Nephron progenitor cell (in vitro differentiated cells): ENCODE data around the gene RANBP10.

Experiments used
- DNase-seq: peaks from one replicate; pipeline ENCODE4 v3.0.0; 2021
- H3K27ac Mint-ChIP-seq: 2 replicates; pipeline ENCODE4 v1.8.0; 2021; ENCODE audit warnings: mild to moderate bottlenecking, moderate library complexity, mixed read lengths
- H3K27me3 Mint-ChIP-seq: 2 replicates; pipeline ENCODE4 v1.8.0; 2021; ENCODE audit warnings: mild to moderate bottlenecking, low read depth, mixed read lengths; ENCODE audit not compliant: poor library complexity
- H3K36me3 Mint-ChIP-seq: 2 replicates; pipeline ENCODE4 v1.8.0; 2021; ENCODE audit warnings: low read depth, mixed read lengths
- H3K4me1 Mint-ChIP-seq: 2 replicates; pipeline ENCODE4 v1.8.0; 2021; ENCODE audit warnings: mixed read lengths
- H3K4me3 Mint-ChIP-seq: 2 replicates; pipeline ENCODE4 v1.8.0; 2021; ENCODE audit warnings: mild to moderate bottlenecking, moderate library complexity, mixed read lengths
- H3K9me3 Mint-ChIP-seq: 2 replicates; pipeline ENCODE4 v1.8.0; 2021; ENCODE audit warnings: mild to moderate bottlenecking, moderate library complexity, mixed read lengths
- TF ChIP-seq, protein P1 (sequence below): fragments of 200-600 bp; sonication (generic); IDR thresholded peaks from 2 replicates; pipeline ENCODE4 v1.5.0; 2021; ENCODE audit warnings: antibody characterized with exemption

The RANBP10 gene

GRCh38 chr16:67704110-67704509 lies 102.2 kb downstream of the RANBP10 start:
- H3K36me3 Mint-ChIP-seq: peaks cover 20% of the 10 kb centered on the region
- H3K9me3 Mint-ChIP-seq: peaks cover 7% of the 10 kb centered on the region
- peaks cover 7% of the 10 kb centered on the region for H3K27me3 Mint-ChIP-seq
- H3K4me3 Mint-ChIP-seq: no peak overlapping the region
- TF ChIP-seq, protein P1, sequence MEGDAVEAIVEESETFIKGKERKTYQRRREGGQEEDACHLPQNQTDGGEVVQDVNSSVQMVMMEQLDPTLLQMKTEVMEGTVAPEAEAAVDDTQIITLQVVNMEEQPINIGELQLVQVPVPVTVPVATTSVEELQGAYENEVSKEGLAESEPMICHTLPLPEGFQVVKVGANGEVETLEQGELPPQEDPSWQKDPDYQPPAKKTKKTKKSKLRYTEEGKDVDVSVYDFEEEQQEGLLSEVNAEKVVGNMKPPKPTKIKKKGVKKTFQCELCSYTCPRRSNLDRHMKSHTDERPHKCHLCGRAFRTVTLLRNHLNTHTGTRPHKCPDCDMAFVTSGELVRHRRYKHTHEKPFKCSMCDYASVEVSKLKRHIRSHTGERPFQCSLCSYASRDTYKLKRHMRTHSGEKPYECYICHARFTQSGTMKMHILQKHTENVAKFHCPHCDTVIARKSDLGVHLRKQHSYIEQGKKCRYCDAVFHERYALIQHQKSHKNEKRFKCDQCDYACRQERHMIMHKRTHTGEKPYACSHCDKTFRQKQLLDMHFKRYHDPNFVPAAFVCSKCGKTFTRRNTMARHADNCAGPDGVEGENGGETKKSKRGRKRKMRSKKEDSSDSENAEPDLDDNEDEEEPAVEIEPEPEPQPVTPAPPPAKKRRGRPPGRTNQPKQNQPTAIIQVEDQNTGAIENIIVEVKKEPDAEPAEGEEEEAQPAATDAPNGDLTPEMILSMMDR: no peak
- H3K27ac Mint-ChIP-seq: no peak overlapping the region
- DNase-seq: no peak
- no peaks in the 10 kb centered on the region for H3K4me1 Mint-ChIP-seq

DNA sequence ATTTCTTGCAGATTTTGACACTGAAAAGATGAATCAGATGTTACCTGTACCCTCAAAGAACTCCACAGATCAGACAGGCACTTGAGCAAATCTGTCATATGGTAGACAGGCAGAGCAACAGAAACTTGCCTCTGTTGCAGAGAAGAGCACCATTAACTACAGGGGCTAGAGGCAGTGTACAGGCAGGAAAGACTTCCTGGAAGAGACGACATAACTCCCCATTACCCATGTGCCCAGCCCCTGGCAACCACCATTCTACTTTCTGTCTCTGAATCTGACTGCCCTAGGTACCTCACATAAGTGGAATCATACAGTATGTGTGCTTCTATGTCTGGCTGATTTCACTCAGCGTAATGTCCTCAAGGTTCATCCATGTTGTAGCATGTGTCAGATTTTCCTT lies 102.7 kb downstream of the RANBP10 start:
- Mint-ChIP-seq H3K4me3 (no peak overlapping the region), H3K9me3 (peaks cover 12% of the 10 kb centered on the region), H3K4me1 (no peaks in the 10 kb centered on the region), H3K27ac (peak overlapping the region; percentile 66), H3K36me3 (peaks cover 23% of the 10 kb centered on the region), H3K27me3 (peaks cover 4% of the 10 kb centered on the region)
- no peak for DNase-seq
- TF ChIP-seq, protein P1: no peak

- Mint-ChIP-seq H3K9me3 (peaks cover 17% of the 10 kb centered on the region), H3K4me1 (no peaks in the 10 kb centered on the region)
Observed at GRCh38 chr16:67702130-67702529, 104.2 kb downstream of the RANBP10 start.

GRCh38 chr16:67701420-67701819 lies 104.9 kb downstream of the RANBP10 start:
- DNase-seq: no peak
- no peak overlapping the region for H3K27ac Mint-ChIP-seq

More at GRCh38 chr16:67702130-67702529, 104.2 kb downstream of the RANBP10 start:
- H3K4me3 Mint-ChIP-seq: no peak overlapping the region
- TF ChIP-seq, protein P1: no peak
- H3K36me3 Mint-ChIP-seq: peaks cover 28% of the 10 kb centered on the region
- H3K27ac Mint-ChIP-seq: peak overlapping the region; percentile 57
- no peaks in the 10 kb centered on the region for H3K27me3 Mint-ChIP-seq
- no peak for DNase-seq

DNA sequence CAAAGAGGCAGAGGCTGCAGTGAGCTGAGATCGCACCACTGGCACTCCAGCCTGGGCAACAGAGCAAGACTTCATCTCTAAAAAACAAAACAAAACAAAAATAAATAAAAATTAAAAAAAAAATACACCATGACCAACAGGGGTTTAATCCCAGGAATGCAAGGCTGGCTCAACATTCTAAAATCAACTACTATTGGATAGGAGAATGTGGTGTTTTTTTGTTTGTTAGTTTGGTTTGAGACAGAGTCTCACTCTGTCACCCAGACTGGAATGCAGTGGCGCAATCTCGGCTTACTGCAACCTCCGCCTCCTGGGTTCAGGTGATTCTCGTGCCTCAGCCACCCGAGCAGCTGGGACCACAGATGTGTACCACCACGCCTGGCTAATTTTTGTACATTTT lies 107.1 kb downstream of the RANBP10 start:
- no peaks in the 10 kb centered on the region for H3K4me1 Mint-ChIP-seq
- peaks cover 11% of the 10 kb centered on the region for H3K9me3 Mint-ChIP-seq
- peaks cover 24% of the 10 kb centered on the region for H3K36me3 Mint-ChIP-seq
- H3K27ac Mint-ChIP-seq: no peak overlapping the region
- no peak overlapping the region for H3K4me3 Mint-ChIP-seq
- H3K27me3 Mint-ChIP-seq: no peaks in the 10 kb centered on the region
- no peak for DNase-seq
- TF ChIP-seq, protein P1: no peak

More at GRCh38 chr16:67701420-67701819, 104.9 kb downstream of the RANBP10 start:
- no peaks in the 10 kb centered on the region for H3K27me3 Mint-ChIP-seq
- no peaks in the 10 kb centered on the region for H3K4me1 Mint-ChIP-seq
- no peak overlapping the region for H3K4me3 Mint-ChIP-seq
- peaks cover 13% of the 10 kb centered on the region for H3K9me3 Mint-ChIP-seq
- TF ChIP-seq, protein P1: no peak
- H3K36me3 Mint-ChIP-seq: peaks cover 27% of the 10 kb centered on the region

- Mint-ChIP-seq H3K27me3 (no peaks in the 10 kb centered on the region), H3K9me3 (peaks cover 11% of the 10 kb centered on the region), H3K4me1 (no peaks in the 10 kb centered on the region), H3K4me3 (no peak overlapping the region), H3K27ac (no peak overlapping the region), H3K36me3 (peaks cover 24% of the 10 kb centered on the region)
- no peak for DNase-seq
- TF ChIP-seq, protein P1: no peak
Observed at GRCh38 chr16:67697422-67698185, 108.8 kb downstream of the RANBP10 start.
